Right lobe of liver (tissue), 6 donors: ENCODE results near the gene PRKAR1B. TPM values are rescaled to one million over a fixed set of nuclear protein-coding genes. Genes with fewer than 3 reads are reported as not detected.

Experiments
- ATAC-seq, 4 donors: fragments of 200-7000 bp; cut with Tn5 transposase; one replicate each; pipeline ENCODE4 v1.9.1; 2020; ENCODE audit warnings: mild to moderate bottlenecking in 4 of 4, moderate library complexity in 4 of 4
- DNase-seq, 3 donors: peaks; one replicate each; pipeline ENCODE4 v3.0.0-alpha.2; 2020
- H3K27ac ChIP-seq, 3 donors: fragments of 200-600 bp; one replicate each; pipeline ENCODE4 v1.8.0; 2022
- H3K27me3 ChIP-seq, 2 donors: fragments of 200-600 bp; one replicate each; pipeline ENCODE4 v1.8.0; 2022
- H3K36me3 ChIP-seq, 4 donors: fragments of 200-600 bp; sonication (generic) in 1 of 4; one replicate each; pipeline versions ENCODE4 v1.5.1 to v1.8.0; 2017 to 2022; ENCODE audit warnings: control low read depth in 1 of 4
- H3K4me1 ChIP-seq, 4 donors: fragments of 200-600 bp; sonication (generic) in 1 of 4; one replicate each; pipeline versions ENCODE4 v1.5.1 to v1.8.0; 2017 to 2022; ENCODE audit warnings: control low read depth in 1 of 4
- H3K4me3 ChIP-seq, 3 donors: fragments of 200-600 bp; one replicate each; pipeline ENCODE4 v1.8.0; 2022
- H3K9me3 ChIP-seq, 4 donors: fragments of 200-600 bp; sonication (generic) in 1 of 4; one replicate each; pipeline versions ENCODE4 v1.5.1 to v1.8.0; 2017 to 2022; ENCODE audit warnings: control low read depth in 1 of 4
- CTCF ChIP-seq, 4 donors: fragments of 200-600 bp in 3 of 4; fragments of 450-650 bp in 1 of 4; IDR thresholded peaks; one replicate each; pipeline versions ENCODE4 v1.5.1 to v1.8.0; 2016 to 2022; ENCODE audit warnings: antibody characterized with exemption in 4 of 4, mild to moderate bottlenecking in 2 of 4
- POLR2A ChIP-seq: fragments of 450-650 bp; IDR thresholded peaks from one replicate; pipeline ENCODE4 v1.6.1; 2017; ENCODE audit warnings: antibody characterized with exemption, mild to moderate bottlenecking
- WGBS: methylation state at CpG from one replicate; pipeline ENCODE4 v1.1.6; 2018; ENCODE audit warnings: low coverage, low lambda C conversion rate; ENCODE audit not compliant: insufficient coverage; ENCODE audit errors: missing lambda C conversion rate; 5-methylcytosine and 5-hydroxymethylcytosine counted together
- intact Hi-C, 2 donors: fragments of 100-400 bp; cut with DNase I; formaldehyde crosslinking; loops; one replicate each; pipeline versions ENCODE4 v1.11.2 to v1.14.1; 2022
- total RNA-seq, 6 experiments: library from RNA; depleted of rRNA in 2 of 6; stranded (reverse); fragments of >200 nt in 2 of 6; fragmentation: NEBNext Ultra II Directional in 3 of 6; extraction: Animal tissue kit (Norgen Biotek cat#: 25700) in 3 of 6; gene quantifications; one replicate each; pipeline versions ENCODE4 v1.1.0 to v1.2.4, GENCODE V29; 2016 to 2023
- donor health status: DM: no; HTN: yes; CAD: no.
- donor health status: DM: no; HTN: no; CAD: no.
- donor health status: DM: no; HTN: no; CAD: no.
- donor health status: DM: no; HTN: yes; CAD: no.
- donor health status: DM: no; HTN: yes; CAD: no.

The PRKAR1B gene
- total RNA-seq, 6 experiments from 2014 or later = 4.7 to 20.8 (median 11.3) TPM

GRCh38 chr7:756928-757560 is 30.0 kb upstream of the PRKAR1B start:
- Histone ChIP-seq H3K4me3 (no peak overlapping the region), H3K9me3 (no peaks in the 10 kb centered on the region), H3K4me1 (no peaks in the 10 kb centered on the region), H3K36me3 (peaks cover 0 to 35% (median 12%) of the 10 kb centered on the region in 4 donors), H3K27me3 (no peaks in the 10 kb centered on the region), H3K27ac (no peak overlapping the region)
- TF ChIP-seq CTCF (IDR thresholded peaks at IDR 0.05) (no peak), POLR2A (no peak)
- 100% methylated on average over 3 of the region's 35 CpGs for WGBS
- ATAC-seq (peak in 1 of 4 donors; percentile 19), DNase-seq (peak in 1 of 3 donors; percentile 48)
- intact Hi-C loops = no loop called here

DNA sequence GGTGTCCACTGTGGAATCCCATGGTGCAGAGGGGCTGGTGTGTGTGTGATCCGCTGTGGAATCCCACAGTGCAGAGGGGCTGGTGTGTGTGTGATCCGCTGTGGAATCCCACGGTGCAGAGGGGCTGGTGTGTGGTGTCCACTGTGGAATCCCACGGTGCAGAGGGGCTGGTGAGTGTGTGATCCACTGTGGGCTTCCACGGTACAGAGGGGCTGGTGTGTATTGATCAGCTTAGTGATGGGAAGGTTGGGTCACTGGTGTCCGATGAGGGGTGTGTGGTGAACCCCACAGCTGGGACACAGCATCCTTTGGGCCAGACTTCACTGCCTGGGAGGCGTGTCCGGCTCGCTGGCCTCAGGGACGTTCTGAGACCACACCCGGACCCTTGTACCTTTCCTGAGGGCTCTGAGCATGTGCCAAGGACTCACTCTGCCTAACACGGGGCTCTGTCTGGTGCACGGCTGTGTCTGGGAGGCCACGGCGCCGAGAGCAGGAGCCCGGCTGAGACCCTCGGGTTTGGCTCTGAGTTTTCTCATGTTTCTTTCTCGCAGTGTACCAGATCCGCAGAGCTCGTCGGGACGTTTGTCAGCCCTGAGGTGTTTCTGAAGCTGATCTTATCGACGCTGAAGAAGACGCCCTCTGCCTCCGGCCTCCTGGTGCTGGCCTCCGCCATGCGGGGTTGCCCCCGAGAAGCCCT is 29.3 kb upstream of the PRKAR1B start:
- ATAC-seq (no peak), DNase-seq (peak in 1 of 3 donors; percentile 27)
- WGBS = 100% methylated on average over 4 of the region's 30 CpGs
- no peaks in the 10 kb centered on the region for H3K27me3 ChIP-seq
- peaks cover 0 to 31% (median 12%) of the 10 kb centered on the region in 4 donors for H3K36me3 ChIP-seq
- H3K4me1 ChIP-seq = no peaks in the 10 kb centered on the region
- no peak overlapping the region for H3K27ac ChIP-seq
- TF ChIP-seq CTCF (IDR thresholded peaks at IDR 0.05) (no peak), POLR2A (no peak)
- intact Hi-C loops = no loop called here
- no peaks in the 10 kb centered on the region for H3K9me3 ChIP-seq
- no peak overlapping the region for H3K4me3 ChIP-seq

- Histone ChIP-seq H3K36me3 (peaks cover 0 to 31% (median 12%) of the 10 kb centered on the region in 4 donors), H3K4me1 (no peaks in the 10 kb centered on the region), H3K9me3 (no peaks in the 10 kb centered on the region), H3K27ac (no peak overlapping the region), H3K4me3 (no peak overlapping the region), H3K27me3 (no peaks in the 10 kb centered on the region)
- intact Hi-C loops = no loop called here
- 81% methylated on average over 7 of the region's 9 CpGs for WGBS
- TF ChIP-seq POLR2A = no peak
- TF ChIP-seq CTCF (IDR thresholded peaks at IDR 0.05) = no peak
- ATAC-seq = no peak
- DNase-seq = no peak
Observed at GRCh38 chr7:755413-755805, 28.3 kb upstream of the PRKAR1B start.

- WGBS = 91% methylated on average over 12 of the region's 49 CpGs
- peak in 1 of 3 donors; percentile 46 for DNase-seq
- no peaks in the 10 kb centered on the region for H3K4me1 ChIP-seq
- peak in 1 of 4 donors; percentile 13 for ATAC-seq
- H3K4me3 ChIP-seq = no peak overlapping the region
- H3K27me3 ChIP-seq = no peaks in the 10 kb centered on the region
- no peak for TF ChIP-seq POLR2A
- no peak for TF ChIP-seq CTCF (IDR thresholded peaks at IDR 0.05)
- intact Hi-C loops = no loop called here
- no peaks in the 10 kb centered on the region for H3K9me3 ChIP-seq
- H3K36me3 ChIP-seq = peaks cover 0 to 31% (median 11%) of the 10 kb centered on the region in 4 donors
- H3K27ac ChIP-seq = no peak overlapping the region
Observed at GRCh38 chr7:754531-755412, 27.7 kb upstream of the PRKAR1B start.
